ENCODE results near the gene ERGIC1.

The ERGIC1 gene

DNA sequence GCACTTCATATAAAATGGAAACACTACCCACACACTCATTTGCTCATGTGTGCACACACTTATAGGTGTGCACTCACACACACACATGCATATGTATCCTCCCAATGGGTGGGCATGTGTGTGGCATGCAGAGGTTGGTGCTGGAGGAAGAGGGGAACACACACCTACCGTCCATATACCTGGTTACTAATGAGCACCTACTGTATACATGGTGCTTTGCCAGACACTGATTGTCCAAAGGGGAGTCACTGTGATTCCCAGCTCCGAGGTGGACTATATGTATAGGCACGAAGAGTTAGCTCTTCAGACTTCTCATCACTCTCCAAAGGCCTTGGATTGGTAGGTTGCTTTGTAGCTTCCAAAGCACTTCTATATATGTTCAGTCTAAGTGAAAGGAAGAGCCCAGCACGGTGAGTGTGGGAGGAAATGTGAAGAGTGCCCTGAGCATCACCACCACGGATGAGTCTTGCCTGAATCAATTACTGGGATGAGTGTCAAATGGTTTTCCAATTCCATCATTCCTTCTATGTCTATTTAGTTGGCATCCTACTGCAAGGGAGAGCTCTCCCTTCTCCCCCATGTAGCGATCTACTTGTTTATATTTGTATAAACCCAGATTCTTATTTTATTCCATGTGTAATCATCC, 12.6 kb upstream of the ERGIC1 start:
- in situ Hi-C loops (cut with MboI; ENCODE audit: low pct_unique_long_range_greater_than_20kb, low sequenced_read_pairs), result no loop called here
- DNase-seq, result no peak

DNA sequence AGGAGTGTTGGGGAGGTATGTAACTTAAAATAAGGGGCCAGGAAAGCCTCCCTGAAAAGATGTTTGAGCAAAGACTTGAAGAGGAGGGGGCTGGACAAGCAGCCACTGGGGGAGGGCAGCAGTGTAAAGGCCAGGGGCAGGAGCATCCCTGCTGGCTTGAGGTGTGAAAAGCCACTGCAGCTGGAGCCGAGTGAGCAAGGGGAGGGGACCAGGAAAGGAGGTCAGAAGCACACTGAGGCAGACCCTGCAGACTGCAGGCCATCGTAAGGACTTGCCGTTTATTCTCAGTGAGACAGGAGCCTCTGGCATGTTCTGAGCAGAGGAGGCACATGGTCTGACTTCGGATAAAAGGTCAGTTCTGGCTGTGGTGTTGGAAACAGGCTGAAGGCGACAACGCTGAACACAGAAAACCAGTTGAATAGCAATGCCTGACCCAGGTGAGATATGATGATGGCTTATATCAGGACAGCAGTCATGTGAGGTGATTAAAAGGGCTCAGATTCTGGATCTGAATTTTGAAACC, 10.2 kb upstream of the ERGIC1 start:
- in situ Hi-C loops (cut with MboI; ENCODE audit: low pct_unique_long_range_greater_than_20kb, low sequenced_read_pairs), result no loop called here
- no peak for DNase-seq

DNA sequence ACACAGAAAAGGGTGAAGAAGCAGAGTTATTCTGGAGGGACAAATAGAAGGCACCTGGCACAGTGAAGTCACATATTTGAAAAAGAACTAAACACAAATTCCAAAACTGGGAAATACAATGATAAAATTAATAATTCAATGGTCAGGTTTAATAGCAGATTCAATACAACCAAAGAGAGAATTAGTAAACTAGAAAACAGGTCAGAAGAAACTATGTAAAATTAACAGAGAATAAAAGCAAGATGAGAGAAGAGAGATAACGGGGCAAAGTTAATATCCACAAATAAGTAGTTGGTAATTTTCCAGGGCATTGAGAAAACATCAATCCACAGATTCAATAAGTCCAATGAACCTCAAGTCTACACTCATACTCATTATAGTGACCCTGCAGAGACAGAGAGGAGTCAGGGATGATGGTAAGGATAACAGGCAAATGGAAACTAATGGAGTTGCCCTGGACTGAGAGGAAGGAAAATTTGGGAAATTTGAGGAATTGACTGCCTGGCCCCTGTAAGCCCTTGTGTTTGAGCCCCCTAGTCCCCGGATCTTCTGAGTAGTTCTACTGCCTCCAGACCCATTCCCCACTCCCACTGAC, 8.3 kb upstream of the ERGIC1 start:
- in situ Hi-C loops (cut with MboI; ENCODE audit: low pct_unique_long_range_greater_than_20kb, low sequenced_read_pairs), result no loop called here
- no peak for DNase-seq

DNA sequence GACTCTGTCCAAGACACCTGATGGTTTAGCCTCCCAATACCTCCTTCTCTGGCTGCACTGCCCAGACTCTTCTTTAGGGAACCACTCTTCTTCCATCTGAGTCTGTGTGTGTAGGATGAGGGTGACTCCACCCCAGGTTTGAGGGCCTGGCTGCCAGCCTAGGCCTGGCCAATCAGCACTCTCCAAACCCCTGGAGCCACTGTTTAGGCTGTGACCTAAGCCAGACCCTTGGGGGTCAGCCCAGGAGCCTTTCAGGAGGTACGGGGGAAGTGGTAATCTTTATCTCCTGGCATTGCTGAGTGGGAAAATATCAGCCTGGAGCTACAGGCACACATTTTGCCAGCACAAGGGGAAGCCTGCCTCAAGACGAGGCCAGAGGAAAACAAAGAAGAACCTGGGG, 6.2 kb upstream of the ERGIC1 start:
- in situ Hi-C loops (cut with MboI; ENCODE audit: low pct_unique_long_range_greater_than_20kb, low sequenced_read_pairs), result no loop called here
- no peak for DNase-seq

DNA sequence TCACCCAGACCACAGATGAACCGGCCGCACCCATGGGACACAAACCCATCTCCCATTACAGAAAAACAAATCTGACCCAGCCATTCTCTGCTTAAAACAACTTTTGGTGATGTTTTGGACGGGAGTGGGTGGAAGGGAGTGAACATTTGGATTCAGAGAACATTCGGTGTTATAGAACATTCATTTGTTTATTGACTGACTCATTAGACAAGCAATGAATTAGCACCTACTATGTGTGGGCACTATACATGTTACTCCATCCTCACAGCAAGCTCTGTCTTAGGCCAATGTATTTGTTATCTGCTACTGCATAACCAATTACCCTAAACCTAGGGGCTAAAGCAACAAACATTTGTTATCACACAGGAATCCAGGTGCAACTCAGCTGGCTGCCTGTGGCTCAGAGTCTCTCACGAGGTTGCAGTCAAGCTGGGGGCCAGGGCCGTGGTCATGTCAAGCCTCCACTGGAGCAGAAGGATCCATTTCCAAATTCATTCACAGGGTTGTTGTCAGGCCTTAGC, 5.1 kb upstream of the ERGIC1 start:
- DNase-seq, result no peak
- in situ Hi-C loops (cut with MboI; ENCODE audit: low pct_unique_long_range_greater_than_20kb, low sequenced_read_pairs), result no loop called here

DNA sequence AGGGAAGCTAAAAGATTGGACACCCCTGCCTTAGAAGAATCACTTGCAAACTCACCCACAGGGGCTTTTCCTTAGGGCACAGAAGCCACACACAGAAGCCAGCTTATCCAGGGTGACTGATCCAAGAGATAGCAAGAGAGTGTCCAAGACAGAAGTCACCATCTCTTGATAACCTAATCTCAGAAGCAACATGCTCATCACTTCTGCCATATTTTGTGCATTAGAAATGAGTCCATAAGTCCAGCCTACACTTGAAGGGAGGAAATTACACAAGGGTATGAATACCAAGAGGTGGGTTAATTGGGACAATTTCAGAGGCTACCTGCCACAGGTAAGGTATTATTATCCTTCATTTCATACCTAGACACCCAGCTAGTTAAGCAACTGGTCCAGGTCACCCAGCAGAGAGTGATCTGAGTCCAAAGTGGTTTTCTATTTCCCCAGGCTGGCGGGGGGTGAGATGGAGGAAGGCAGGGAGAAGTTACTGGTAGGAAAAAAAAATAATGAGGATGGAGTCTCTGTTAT, 3.7 kb upstream of the ERGIC1 start:
- no peak for DNase-seq
- in situ Hi-C loops (cut with MboI; ENCODE audit: low pct_unique_long_range_greater_than_20kb, low sequenced_read_pairs), result no loop called here

DNA sequence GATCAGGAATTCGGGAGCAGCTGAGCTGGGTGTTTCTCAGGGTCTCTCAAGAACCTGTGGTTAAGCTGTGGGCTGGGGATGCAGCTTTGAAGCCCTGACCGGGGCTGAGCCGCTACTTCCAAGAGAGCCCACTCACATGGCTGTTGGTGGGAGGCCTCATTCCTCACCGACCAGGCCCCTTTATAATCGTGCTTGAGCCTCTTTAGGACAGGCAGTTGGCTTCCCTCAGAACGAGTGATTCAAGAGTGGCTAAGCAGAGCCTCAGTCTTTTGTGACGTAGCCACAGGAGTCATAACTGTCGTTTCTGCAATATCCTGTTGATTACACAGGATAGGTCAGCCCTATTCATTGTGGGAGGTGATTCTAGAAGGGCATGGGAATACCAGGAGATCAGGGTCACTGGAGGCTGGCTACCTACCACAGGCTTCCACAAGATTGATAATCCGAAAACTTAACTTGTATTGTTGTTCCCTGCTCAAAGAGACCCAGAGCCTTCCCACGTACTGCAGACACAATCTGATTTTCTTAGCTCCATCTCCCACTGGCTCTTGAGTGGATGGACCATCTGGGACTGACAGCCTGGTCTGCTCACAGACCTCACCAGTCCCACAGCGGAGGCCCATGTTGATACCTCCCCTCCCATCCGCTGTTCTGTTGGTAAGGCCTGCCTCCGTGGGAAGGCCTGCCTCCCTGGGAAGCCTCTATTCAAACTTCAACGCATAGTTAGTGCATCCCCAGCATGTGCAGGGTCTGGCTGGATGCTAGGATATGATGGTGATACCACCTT, 3.0 kb upstream of the ERGIC1 start:
- in situ Hi-C loops (cut with MboI; ENCODE audit: low pct_unique_long_range_greater_than_20kb, low sequenced_read_pairs), result no loop called here
- DNase-seq, result no peak

DNA sequence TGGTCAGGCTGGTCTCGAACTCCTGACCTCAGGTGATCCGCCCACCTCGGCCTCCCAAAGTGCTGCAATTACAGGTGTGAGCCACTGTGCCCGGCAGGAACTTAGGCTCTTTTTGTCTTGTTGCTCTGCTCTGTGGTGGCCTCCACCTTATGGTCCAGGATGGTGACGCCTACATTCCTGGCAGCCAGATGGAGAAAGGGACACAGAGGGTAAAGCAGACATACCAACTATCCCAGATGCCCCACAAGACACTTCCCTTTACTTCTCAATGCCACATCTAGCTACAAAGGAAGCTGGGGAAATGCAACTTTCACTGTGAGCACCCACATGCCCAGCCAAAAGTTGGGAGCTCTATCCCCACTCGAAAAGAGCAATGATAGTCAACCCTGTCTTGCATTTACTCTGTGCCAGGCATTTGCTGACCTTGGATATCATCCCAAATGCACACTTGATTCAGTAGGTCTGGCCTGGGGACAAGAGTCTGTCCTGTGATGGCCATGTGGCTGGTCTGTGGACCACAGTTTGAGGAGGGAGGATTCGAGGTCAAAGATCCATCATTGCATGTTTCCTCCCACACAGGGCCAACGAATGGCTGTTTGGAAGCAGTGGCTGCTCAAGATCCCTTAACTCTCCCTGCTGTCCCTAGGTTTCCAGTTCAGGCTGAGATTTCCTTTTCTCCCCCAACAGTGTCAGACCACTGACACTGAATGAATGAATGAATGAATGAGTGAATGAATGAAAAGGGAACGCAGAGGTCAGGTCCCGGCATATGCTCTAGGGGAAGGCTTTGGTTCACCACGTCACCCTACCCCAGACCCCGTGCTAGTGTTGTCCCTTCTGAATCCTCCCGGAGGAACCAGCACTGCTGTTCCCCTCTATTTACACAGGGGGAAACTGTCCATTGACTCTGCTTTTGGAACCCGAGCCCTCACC, 1.4 kb upstream of the ERGIC1 start:
- in situ Hi-C loops (cut with MboI; ENCODE audit: low pct_unique_long_range_greater_than_20kb, low sequenced_read_pairs), result no loop called here
- no peak for DNase-seq

DNA sequence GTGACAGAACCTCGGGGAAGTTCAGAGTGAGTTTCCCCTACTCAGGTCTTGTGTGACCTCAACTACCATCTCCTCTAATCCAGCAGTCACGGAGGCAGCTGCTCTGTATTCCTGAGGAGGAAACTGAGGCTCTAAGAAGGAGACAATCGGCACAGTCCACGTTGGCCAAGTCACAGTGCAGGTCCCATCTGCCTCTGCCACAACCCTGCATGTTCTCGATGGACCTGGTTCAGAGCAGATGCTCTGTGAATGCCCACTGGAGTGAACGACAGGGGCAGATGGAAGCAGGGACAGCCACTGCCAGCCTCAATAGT, 722 bp upstream of the ERGIC1 start:
- in situ Hi-C loops (cut with MboI; ENCODE audit: low pct_unique_long_range_greater_than_20kb, low sequenced_read_pairs), result no loop called here
- no peak for DNase-seq

DNA sequence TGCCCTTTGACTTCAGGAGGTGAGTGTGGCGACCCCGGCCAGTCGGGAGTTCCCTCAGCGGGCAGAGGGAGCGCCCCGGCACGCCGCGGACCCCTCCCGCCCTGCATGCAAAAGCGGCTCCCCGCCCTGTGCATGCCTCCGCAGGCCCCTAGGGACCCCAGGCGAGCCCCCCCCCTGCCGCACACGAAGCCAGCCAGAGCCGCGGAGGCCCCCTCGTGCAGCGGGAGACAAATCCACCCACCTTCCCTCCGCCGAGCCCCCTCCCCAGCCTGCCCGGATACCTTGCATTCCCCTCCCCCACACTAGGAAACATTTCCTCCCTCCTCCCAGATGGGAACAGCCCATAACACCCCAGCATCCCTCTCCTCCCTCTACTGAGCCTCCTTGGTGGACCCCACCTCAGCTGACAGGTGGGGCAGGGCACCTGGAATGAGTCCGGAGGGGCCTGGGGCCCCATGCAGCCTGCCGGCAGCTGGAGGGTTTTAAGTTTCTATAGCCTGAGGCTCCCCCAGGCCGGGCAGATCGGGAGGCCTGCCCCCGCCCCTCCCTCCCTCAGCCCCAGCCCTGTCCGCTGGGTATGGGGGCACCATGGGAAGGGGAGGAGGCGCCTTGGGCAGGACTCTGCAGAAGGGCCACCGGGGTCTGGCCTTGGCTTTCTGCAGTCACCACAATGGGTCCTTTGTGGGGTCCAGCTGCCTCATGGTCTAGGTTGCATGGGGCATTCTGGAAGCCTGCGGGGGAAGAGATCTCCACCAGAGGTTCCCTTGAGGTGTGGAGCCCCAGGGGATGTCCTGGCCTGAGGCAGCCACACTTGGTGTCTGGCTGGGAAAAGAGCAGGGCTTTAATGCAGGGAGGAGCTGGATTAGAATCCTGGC, 601 bp downstream of the ERGIC1 start:
- DNase-seq, result peak; percentile 12
- in situ Hi-C loops (cut with MboI; ENCODE audit: low pct_unique_long_range_greater_than_20kb, low sequenced_read_pairs), result no loop called here

DNA sequence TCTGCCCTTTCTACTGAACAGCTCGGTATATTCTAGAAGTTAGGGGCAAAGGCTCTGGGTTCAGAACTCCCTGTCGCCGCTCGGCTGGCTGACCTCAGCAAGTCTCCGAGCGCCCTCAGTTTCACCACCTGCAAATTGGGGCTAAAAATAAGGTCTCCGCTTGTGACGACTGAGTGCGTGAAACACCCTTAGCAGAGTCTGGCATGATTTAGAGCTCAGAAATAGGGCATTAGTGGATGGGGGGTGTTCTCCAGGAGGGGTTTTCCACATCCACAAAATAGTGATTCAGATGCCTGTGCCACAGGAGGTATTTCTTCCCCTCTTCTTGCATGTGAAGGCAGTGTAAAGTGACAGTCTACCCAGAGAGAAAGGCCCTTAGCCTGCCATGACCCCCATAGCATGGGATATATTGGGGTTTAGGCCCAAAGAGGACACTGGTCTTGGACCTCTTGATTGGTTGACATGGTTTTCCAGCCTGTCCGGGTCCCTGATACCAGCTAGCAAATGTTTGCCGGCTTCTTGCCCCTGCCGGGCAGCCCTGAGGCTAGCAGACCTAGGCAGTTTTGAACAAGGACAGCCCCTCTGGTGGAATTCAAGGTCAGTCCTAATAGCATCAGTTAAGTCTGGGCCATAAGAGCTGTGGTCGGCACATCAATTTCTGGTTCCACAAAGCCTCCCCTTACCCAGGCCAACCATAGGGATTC, 1.4 kb downstream of the ERGIC1 start:
- DNase-seq, result no peak
- in situ Hi-C loops (cut with MboI; ENCODE audit: low pct_unique_long_range_greater_than_20kb, low sequenced_read_pairs), result no loop called here

DNA sequence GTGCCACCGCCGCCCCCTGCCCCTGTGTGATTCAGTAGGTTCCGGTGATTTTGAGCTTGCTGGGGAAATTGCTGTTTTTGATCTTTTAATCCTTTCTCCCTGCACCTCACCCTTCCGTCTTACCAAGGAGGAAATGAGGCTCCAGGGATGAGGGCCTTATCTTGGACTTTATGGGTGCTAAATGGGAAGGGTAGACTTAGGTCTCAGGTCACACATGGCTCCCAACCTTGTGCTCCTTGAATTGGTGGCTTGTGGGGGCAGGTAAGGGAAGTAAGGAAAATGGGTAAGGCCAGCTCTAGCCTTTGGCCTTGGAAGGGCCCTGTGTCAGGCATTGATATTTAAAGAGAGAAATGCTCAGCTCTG, 1.9 kb downstream of the ERGIC1 start:
- in situ Hi-C loops (cut with MboI; ENCODE audit: low pct_unique_long_range_greater_than_20kb, low sequenced_read_pairs), result no loop called here
- no peak for DNase-seq

DNA sequence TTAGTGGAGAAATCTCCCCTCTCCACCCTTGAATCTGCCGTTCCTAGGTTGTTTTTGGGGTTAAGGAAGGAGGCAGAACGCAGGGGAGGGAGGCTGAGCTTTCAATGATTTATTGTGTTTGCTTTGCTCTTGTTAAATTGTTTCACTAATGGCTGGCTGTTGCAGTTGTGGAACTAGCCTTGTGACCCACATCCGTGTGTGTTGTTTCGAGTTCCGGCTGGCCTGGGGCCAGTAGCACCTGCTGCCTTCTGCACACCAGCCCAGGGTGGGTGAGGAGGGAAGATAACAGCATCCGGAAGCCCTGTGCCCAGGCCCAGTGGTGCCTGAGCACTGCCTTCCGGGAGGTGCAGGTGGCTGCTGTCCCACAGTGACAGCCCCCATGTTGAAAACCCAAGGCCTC, 3.6 kb downstream of the ERGIC1 start:
- DNase-seq, result no peak
- in situ Hi-C loops (cut with MboI; ENCODE audit: low pct_unique_long_range_greater_than_20kb, low sequenced_read_pairs), result no loop called here

DNA sequence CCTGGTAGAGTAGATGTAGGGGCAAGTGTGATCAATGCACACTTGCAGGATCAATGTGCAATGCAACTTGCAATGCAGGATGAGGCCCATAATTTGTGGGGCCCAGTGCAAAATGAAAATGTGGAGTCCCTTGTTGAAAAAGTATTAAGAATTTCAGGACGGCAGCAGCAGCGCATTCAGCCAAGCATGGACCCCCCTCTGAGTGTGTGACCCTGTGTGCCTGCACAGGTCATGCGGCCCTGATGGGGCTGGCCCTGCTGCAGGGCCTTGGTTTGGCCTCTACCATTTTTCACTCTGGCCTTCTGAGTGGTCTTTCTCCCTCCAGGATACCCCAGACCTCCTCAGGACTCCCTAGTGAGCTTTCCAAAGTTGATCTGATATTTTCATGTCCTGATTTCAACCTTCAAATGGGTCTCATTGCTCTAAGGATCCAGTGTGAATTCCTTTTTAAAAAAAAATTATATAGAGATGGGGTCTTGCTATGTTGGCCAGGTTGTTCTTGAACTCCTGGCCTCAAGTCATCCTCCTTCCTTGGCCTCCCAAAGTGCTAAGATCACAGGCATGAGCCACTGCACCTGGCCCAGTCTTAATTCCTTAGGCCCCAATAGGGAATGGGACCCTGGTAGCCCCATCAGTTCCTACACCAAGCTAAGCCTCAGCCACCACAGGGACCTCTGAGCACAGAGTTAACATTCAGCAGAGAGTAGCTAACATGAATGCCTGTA, 4.3 kb downstream of the ERGIC1 start:
- no peak for DNase-seq
- in situ Hi-C loops (cut with MboI; ENCODE audit: low pct_unique_long_range_greater_than_20kb, low sequenced_read_pairs), result no loop called here

DNA sequence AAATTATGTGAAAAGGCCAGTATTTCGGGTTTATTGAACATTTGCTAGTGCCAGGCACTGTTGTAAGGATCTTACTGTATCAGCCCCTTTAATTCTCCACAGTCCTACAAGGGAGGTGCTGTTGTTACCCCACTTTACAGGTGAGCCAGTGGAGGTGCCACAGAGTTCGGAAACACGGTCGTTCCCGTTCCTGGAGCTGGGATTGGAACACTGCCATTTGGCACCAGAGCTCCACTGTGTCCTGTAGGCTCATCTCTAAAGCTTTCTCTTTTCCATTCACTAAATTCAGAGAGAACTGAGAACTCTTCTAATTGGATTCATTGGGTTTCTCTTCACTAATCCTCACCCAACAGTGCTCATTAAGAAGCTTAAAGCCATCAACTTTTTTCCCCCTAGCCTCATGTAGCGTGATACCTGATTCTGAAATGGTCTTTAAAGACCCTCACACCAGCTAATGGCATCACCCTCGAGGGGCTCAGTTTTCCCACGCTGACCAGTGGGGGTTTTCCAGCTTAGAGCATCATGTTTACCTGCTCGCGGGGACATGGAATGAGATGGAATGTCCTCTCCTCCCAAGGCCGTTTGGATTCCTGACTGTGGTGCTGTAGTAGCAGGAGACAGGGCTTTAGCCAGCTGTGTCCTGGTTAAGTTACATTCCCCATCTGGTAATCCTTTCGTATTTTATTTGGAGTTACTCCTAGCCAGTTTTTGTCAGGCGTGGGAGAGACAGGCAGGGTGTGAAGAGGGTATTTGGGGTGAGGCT, 5.8 kb downstream of the ERGIC1 start:
- in situ Hi-C loops (cut with MboI; ENCODE audit: low pct_unique_long_range_greater_than_20kb, low sequenced_read_pairs), result no loop called here
- DNase-seq, result no peak

DNA sequence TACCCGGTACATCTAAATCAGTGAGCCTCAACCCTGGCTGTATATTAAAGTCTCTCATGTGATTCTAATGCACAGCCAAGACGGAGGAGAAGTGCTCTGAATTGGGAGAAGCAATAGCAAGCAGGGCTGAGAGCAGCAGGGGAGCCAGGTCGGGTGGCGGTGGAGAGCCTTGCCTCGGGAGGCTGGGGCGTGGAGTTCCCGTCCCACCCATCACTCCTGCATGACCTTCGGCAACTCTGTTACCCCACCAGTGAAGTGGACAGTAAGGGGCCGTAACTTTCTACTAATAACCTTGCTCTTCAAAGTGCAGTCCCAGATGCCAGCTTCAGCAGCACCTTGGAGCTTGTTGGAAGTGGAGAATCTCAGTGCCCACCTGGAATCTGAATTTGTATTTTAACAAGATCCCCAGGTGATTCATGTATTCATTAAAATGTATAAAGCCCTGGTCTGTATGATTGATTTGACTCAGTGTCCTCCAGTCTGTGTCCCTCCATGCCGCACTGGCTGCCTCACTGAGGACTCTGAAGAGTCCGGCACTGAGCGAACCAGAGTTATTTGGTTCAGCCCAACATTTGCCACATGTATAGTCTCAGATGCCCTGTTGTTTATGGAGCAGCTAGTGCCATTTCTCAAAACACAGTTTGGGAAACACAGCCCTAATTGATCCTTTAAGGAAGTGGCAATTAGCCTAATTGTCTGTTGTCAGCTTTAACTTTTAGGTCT, 6.5 kb downstream of the ERGIC1 start:
- DNase-seq, result no peak
- in situ Hi-C loops (cut with MboI; ENCODE audit: low pct_unique_long_range_greater_than_20kb, low sequenced_read_pairs), result no loop called here
